Caki2 (cell line): Measurements from ENCODE around the gene WWP2. TPM values are rescaled to one million over a fixed set of nuclear protein-coding genes. Genes with fewer than 3 reads are reported as not detected.
A peak's percentile ranks its signal among the peaks of the same experiment; 100 is the strongest.
"Not testable (repeated sequence)": the region's sequence is repeated elsewhere in the genome, so short reads cannot be mapped to it uniquely, and the experiment has no call there.

Experiments used
- DNase-seq: peaks from one replicate; pipeline ENCODE4 v3.0.0-alpha.2; 2015; ENCODE audit warnings: low read depth
- in situ Hi-C: cut with HindIII; loops from 2 replicates; pipeline ENCODE4 v1.10.0; 2016; ENCODE audit warnings: low sequenced_read_pairs, low pct_unique_long_range_greater_than_20kb, mixed read lengths
- total RNA-seq: library from RNA; depleted of rRNA; stranded (reverse); fragments of >200 nt; shearing (Covaris generic); gene quantifications from 2 replicates; pipeline ENCODE4 v1.2.3, GENCODE V29; 2014; ENCODE audit warnings: low replicate concordance

WWP2 gene
- total RNA-seq, 1 experiment from 2014 or later = 17.5 TPM

GRCh38 chr16:69942099-69942491 lies 180.0 kb downstream of the WWP2 start:
- no peak for DNase-seq
- in situ Hi-C loops = no loop called here

- in situ Hi-C loops = no loop called here
- no peak for DNase-seq
Observed at GRCh38 chr16:69942627-69943170, 180.6 kb downstream of the WWP2 start.

- DNase-seq, in situ Hi-C loops: not testable (repeated sequence)
Observed at GRCh38 chr16:69943241-69944036, 181.3 kb downstream of the WWP2 start.

GRCh38 chr16:69950411-69950810 lies 188.3 kb downstream of the WWP2 start:
- DNase-seq, in situ Hi-C loops: not testable (repeated sequence)

GRCh38 chr16:69951017-69951671 lies 189.0 kb downstream of the WWP2 start, which contains the start of gene CLEC18A:
Gene CLEC18A (plus strand): TSS chr16:69951334. CDS start chr16:69951367, 33 bp downstream.
- in situ Hi-C loops, DNase-seq: not testable (repeated sequence)

GRCh38 chr16:69951672-69952031 lies 189.5 kb downstream of the WWP2 start:
- in situ Hi-C loops, DNase-seq: not testable (repeated sequence)

- DNase-seq, in situ Hi-C loops: not testable (repeated sequence)
Observed at GRCh38 chr16:69952116-69952515, 190.0 kb downstream of the WWP2 start.

GRCh38 chr16:69952572-69953355 lies 190.6 kb downstream of the WWP2 start:
- DNase-seq, in situ Hi-C loops: not testable (repeated sequence)

- in situ Hi-C loops, DNase-seq: not testable (repeated sequence)
Observed at GRCh38 chr16:69954241-69954640, 192.1 kb downstream of the WWP2 start.

- DNase-seq, in situ Hi-C loops: not testable (repeated sequence)
Observed at GRCh38 chr16:69963312-69963711, 201.2 kb downstream of the WWP2 start.

GRCh38 chr16:69964960-69965660 lies 203.0 kb downstream of the WWP2 start:
- DNase-seq = peak; percentile 28
- in situ Hi-C loops = not testable (repeated sequence)

- in situ Hi-C loops, DNase-seq: not testable (repeated sequence)
Observed at GRCh38 chr16:69965661-69966054, 203.5 kb downstream of the WWP2 start.

- DNase-seq, in situ Hi-C loops: not testable (repeated sequence)
Observed at GRCh38 chr16:69967688-69968087, 205.6 kb downstream of the WWP2 start.

- in situ Hi-C loops, DNase-seq: not testable (repeated sequence)
Observed at GRCh38 chr16:69968125-69968524, 206.0 kb downstream of the WWP2 start.

- DNase-seq, in situ Hi-C loops: not testable (repeated sequence)
Observed at GRCh38 chr16:69969657-69970056, 207.5 kb downstream of the WWP2 start.

GRCh38 chr16:69972120-69972519 lies 210.0 kb downstream of the WWP2 start:
- DNase-seq, in situ Hi-C loops: not testable (repeated sequence)

- in situ Hi-C loops, DNase-seq: not testable (repeated sequence)
Observed at GRCh38 chr16:69972935-69973334, 210.8 kb downstream of the WWP2 start.

- in situ Hi-C loops, DNase-seq: not testable (repeated sequence)
Observed at GRCh38 chr16:69985196-69985595, 223.1 kb downstream of the WWP2 start.
